ENCODE data around the gene FOSL2. TPM values are rescaled to one million over a fixed set of nuclear protein-coding genes. Genes with fewer than 3 reads are reported as not detected.

Gene FOSL2
- total and polyA plus RNA-seq, 10 of the 15 experiments (the other 5 are each of a cell fraction or from before 2014, with no cell fraction given) = 0.05 to 1.3 (median 0.34) TPM

- in situ Hi-C loops (cut with MboI) (no loop called here), intact Hi-C loops (cut with micrococcal nuclease; ENCODE audit: unreplicated experiment) (no loop called here)
- no peaks in the 10 kb centered on the region for H3K27me3 ChIP-seq (replicated peaks in 1 of 2; ENCODE audit: control insufficient read depth in 2 of 2, insufficient read depth in 2 of 2, low read length in 1 of 2)
- H3K9ac ChIP-seq (ENCODE audit: control insufficient read depth, insufficient read depth, low read length) = no peak overlapping the region
- BruUV-seq (replicated peaks) = no TSS peak
- no peaks in the 10 kb centered on the region for H3K36me3 ChIP-seq (ENCODE audit: control insufficient read depth in 2 of 2, insufficient read depth in 2 of 2, low read length in 1 of 2)
- H3K9me3 ChIP-seq (replicated peaks; ENCODE audit: control insufficient read depth, insufficient read depth, low read length) = no peaks in the 10 kb centered on the region
- H3K79me2 ChIP-seq (ENCODE audit: control insufficient read depth, insufficient read depth, low read length) = no peaks in the 10 kb centered on the region
- no peaks in the 10 kb centered on the region for H4K20me1 ChIP-seq (ENCODE audit: control insufficient read depth, insufficient read depth)
- ChIA-PET SMC1A (ENCODE audit: uncharacterized antibody, unreplicated experiment) (no interaction called here), CTCF (no interaction called here), POLR2A (no interaction called here), RAD21 (ENCODE audit: unreplicated experiment) (no interaction called here)
- WGBS (ENCODE audit: insufficient coverage, insufficient replicate concordance, low lambda C conversion rate, missing lambda C conversion rate) = 37% methylated on average over 28 of the region's 28 CpGs
- peak overlapping the region; percentile 85 for H3K4me2 ChIP-seq (ENCODE audit: control insufficient read depth, insufficient read depth)
- FAIRE-seq (peak; percentile 93), DNase-seq (ENCODE audit: low read depth, low spot score) (peak; percentile 57), ATAC-seq (peak; percentile 91)
- H3K4me3 ChIP-seq = no peak overlapping the region
- no peak overlapping the region for H3K27ac ChIP-seq (ENCODE audit: control insufficient read depth, insufficient read depth)
- H3K4me1 ChIP-seq (ENCODE audit: control insufficient read depth, insufficient read depth, low read length) = peaks cover 11% of the 10 kb centered on the region
- peak overlapping the region; percentile 70 for H2AFZ ChIP-seq (ENCODE audit: control insufficient read depth, low read depth, low read length)
- TF ChIP-seq NBN (IDR thresholded peaks at IDR 0.05) (peak; percentile 94), MYB (IDR thresholded peaks at IDR 0.05; ENCODE audit: borderline replicate concordance, low read depth, low read length) (no peak), ATF2 (IDR thresholded peaks at IDR 0.05; ENCODE audit: low read length) (peak; percentile 77), STAT1 (conservative IDR thresholded peaks at IDR 0.05) (no peak), NFXL1 (IDR thresholded peaks at IDR 0.05; ENCODE audit: borderline replicate concordance) (no peak), SKIL (IDR thresholded peaks at IDR 0.05; ENCODE audit: low read depth, poor library complexity, severe bottlenecking) (peak; percentile 55), HDAC2 (IDR thresholded peaks at IDR 0.05) (no peak), MEF2B (IDR thresholded peaks at IDR 0.05; ENCODE audit: partially characterized antibody, poor library complexity, severe bottlenecking) (no peak), IKZF2 (IDR thresholded peaks at IDR 0.05) (peak; percentile 90), CBX5 (IDR thresholded peaks at IDR 0.05; ENCODE audit: low read depth) (no peak), NRF1 (conservative IDR thresholded peaks at IDR 0.05; ENCODE audit: low read depth, low read length) (no peak), ZBED1 (IDR thresholded peaks at IDR 0.05; ENCODE audit: borderline replicate concordance) (no peak), ELK1 (IDR thresholded peaks at IDR 0.05; ENCODE audit: low read depth, low read length) (no peak), RELA (IDR thresholded peaks at IDR 0.05; ENCODE audit: borderline replicate concordance, partially characterized antibody) (peak; percentile 53), NR2F1 (conservative IDR thresholded peaks at IDR 0.05) (peak; percentile 95), CTCF (IDR thresholded peaks at IDR 0.05 in 2 of 3, conservative IDR thresholded peaks at IDR 0.05 in 1 of 3; ENCODE audit: control insufficient read depth in 2 of 3, extremely low read depth in 1 of 3, insufficient read depth in 1 of 3, low read depth in 3 of 3, low read length in 3 of 3) (no peak), BHLHE40 (IDR thresholded peaks at IDR 0.05; ENCODE audit: borderline replicate concordance in 1 of 2, low read depth in 2 of 2, low read length in 1 of 2) (peak; percentile 88 to 93), RUNX3 (IDR thresholded peaks at IDR 0.05; ENCODE audit: low read length) (peak; percentile 97)
Observed at GRCh38 chr2:28359222-28360057, 33.2 kb upstream of the FOSL2 start.

Measured in GM12878 (cell line).